T-cell (primary cell): Measurements from ENCODE around the gene TECTA. TPM values are rescaled to one million over a fixed set of nuclear protein-coding genes. Genes with fewer than 3 reads are reported as not detected.
"Not testable (repeated sequence)": the region's sequence is repeated elsewhere in the genome, so short reads cannot be mapped to it uniquely, and the experiment has no call there.

Experiments used
- ATAC-seq, 4 experiments: fragments of 200-7000 bp in 3 of 4; fragments of 150-1000 bp in 1 of 4; cut with Tn5 transposase; replicated peaks in 1 of 4; 1 replicate in 3 of 4; 2 replicates in 1 of 4; pipeline ENCODE4 v1.10.0; 2021; ENCODE audit warnings: moderate library complexity in 3 of 4, mild to moderate bottlenecking in 2 of 4, moderate number of reproducible peaks in 1 of 4
- CTCF ChIA-PET, 2 donors: fragments of 300-600 bp; sonication (Branson Sonifier 250); formaldehyde crosslinking; loops; one replicate each; lab custom pipeline; 2022; ENCODE audit warnings: antibody characterized with exemption in 2 of 2; lab: Charles Lee
- POLR2A ChIA-PET, 2 donors: fragments of 300-600 bp; sonication (Branson Sonifier 250); formaldehyde crosslinking; loops; one replicate each; lab custom pipeline; 2022; ENCODE audit warnings: antibody characterized with exemption in 2 of 2; lab: Charles Lee
- DNase-seq, 35 experiments: peaks; one replicate each; pipeline versions ENCODE4 v3.0.0 to v3.0.0-alpha.2; 2013 to 2023
- H3K27ac ChIP-seq: one replicate; pipeline ENCODE4 v1.5.1; 2013; ENCODE audit warnings: low read length
- H3K27me3 ChIP-seq, 2 experiments: replicated peaks in 1 of 2; 1 replicate in 1 of 2; 2 replicates in 1 of 2; pipeline versions ENCODE4 v1.6.1 to v1.7.0; 2013; ENCODE audit warnings: low read length in 1 of 2, mixed read lengths in 1 of 2; ENCODE audit not compliant: control insufficient read depth in 2 of 2, insufficient read depth in 2 of 2; ENCODE audit errors: extremely low read depth in 1 of 2
- H3K36me3 ChIP-seq, 2 donors: 1 replicate in 1 of 2; 2 replicates in 1 of 2; pipeline versions ENCODE4 v1.6.1 to v1.7.0; 2013; ENCODE audit warnings: low read length in 1 of 2; ENCODE audit not compliant: control insufficient read depth in 2 of 2, insufficient read depth in 1 of 2; ENCODE audit errors: extremely low read depth in 1 of 2
- H3K4me1 ChIP-seq, 2 experiments: 1 replicate in 1 of 2; 2 replicates in 1 of 2; pipeline versions ENCODE4 v1.6.1 to v1.7.0; 2013; ENCODE audit warnings: low read length in 2 of 2, mixed read lengths in 1 of 2; ENCODE audit not compliant: insufficient read depth in 2 of 2, control insufficient read depth in 1 of 2; ENCODE audit errors: extremely low read depth in 1 of 2
- H3K4me3 ChIP-seq, 2 donors: 1 replicate in 1 of 2; 2 replicates in 1 of 2; pipeline versions ENCODE4 v1.5.1 to v1.7.0; 2013; ENCODE audit warnings: mild to moderate bottlenecking in 2 of 2, low read length in 1 of 2, moderate library complexity in 1 of 2; ENCODE audit not compliant: control insufficient read depth in 1 of 2; ENCODE audit errors: extremely low read depth in 1 of 2
- H3K9me3 ChIP-seq: 2 replicates; pipeline ENCODE4 v1.7.0; 2013
- H3K27ac Mint-ChIP-seq, 2 donors: one replicate each; pipeline ENCODE4 v1.8.0; 2020 to 2021; ENCODE audit warnings: mild to moderate bottlenecking in 2 of 2, mixed read lengths in 2 of 2
- H3K27me3 Mint-ChIP-seq, 2 donors: one replicate each; pipeline ENCODE4 v1.8.0; 2021 to 2022; ENCODE audit warnings: mixed read lengths in 2 of 2
- H3K36me3 Mint-ChIP-seq: one replicate; pipeline ENCODE4 v1.8.0; 2021; ENCODE audit warnings: mixed read lengths
- H3K4me1 Mint-ChIP-seq, 3 donors: one replicate each; pipeline ENCODE4 v1.8.0; 2020 to 2022; ENCODE audit warnings: mixed read lengths in 3 of 3, mild to moderate bottlenecking in 1 of 3
- H3K4me3 Mint-ChIP-seq, 3 donors: one replicate each; pipeline ENCODE4 v1.8.0; 2020 to 2022; ENCODE audit warnings: mild to moderate bottlenecking in 3 of 3, mixed read lengths in 3 of 3, moderate library complexity in 3 of 3
- H3K9me3 Mint-ChIP-seq, 3 donors: one replicate each; pipeline ENCODE4 v1.8.0; 2020 to 2022; ENCODE audit warnings: mixed read lengths in 3 of 3
- WGBS: methylation state at CpG from one replicate; pipeline ENCODE4 v1.1.5; 2013; ENCODE audit warnings: missing lambda C conversion rate; ENCODE audit not compliant: insufficient coverage; 5-methylcytosine and 5-hydroxymethylcytosine counted together
- total RNA-seq, 35 experiments: library from RNA in 6 of 35; stranded (reverse) in 6 of 35; fragments of 120-200 nt in 1 of 35; gene quantifications; one replicate each; pipeline versions ENCODE4 v1.2.1 to v1.2.4 and lab custom pipeline; 2013 to 2026

TECTA gene
- total RNA-seq, 5 donors from 2014 or later (not counting 1 experiment from before 2014, with no cell fraction given): 0.30 to 0.60 (median 0.50) TPM

GRCh38 chr11:121235057-121235456, 134.0 kb downstream of the TECTA start:
- H3K4me3 ChIP-seq: no peak overlapping the region
- H3K36me3 ChIP-seq: no peaks in the 10 kb centered on the region
- Mint-ChIP-seq H3K27me3 (peaks cover 41 to 48% of the 10 kb centered on the region in 2 donors), H3K27ac (no peak overlapping the region), H3K9me3 (no peaks in the 10 kb centered on the region), H3K36me3 (no peaks in the 10 kb centered on the region), H3K4me1 (peaks cover 0 to 9% (median 6%) of the 10 kb centered on the region in 3 donors), H3K4me3 (no peak overlapping the region)
- ChIA-PET CTCF (interaction anchor here in 1 of 2 donors (0.7 kb wide), 1 partner anchor 12 kb away, joined by 4 read pairs; no protein-coding TSS in a partner anchor), POLR2A (no interaction called here)
- peaks cover 0 to 18% of the 10 kb centered on the region in 2 experiments for H3K27me3 ChIP-seq
- WGBS: no CpG with 5 or more reads among the region's 3 CpGs
- H3K9me3 ChIP-seq: no peaks in the 10 kb centered on the region
- no peak overlapping the region for H3K27ac ChIP-seq
- no peaks in the 10 kb centered on the region for H3K4me1 ChIP-seq
- ATAC-seq (no peak), DNase-seq (no peak)

- Mint-ChIP-seq H3K36me3 (no peaks in the 10 kb centered on the region), H3K27ac (peak overlapping the region in 1 of 2 donors; percentile 41), H3K9me3 (no peaks in the 10 kb centered on the region), H3K4me1 (peaks cover 0 to 9% (median 6%) of the 10 kb centered on the region in 3 donors), H3K27me3 (peaks cover 29 to 44% of the 10 kb centered on the region in 2 donors), H3K4me3 (peak overlapping the region in 1 of 3 donors; percentile 1)
- WGBS: 80% methylated on average over 11 of the region's 15 CpGs
- CTCF ChIA-PET: interaction anchor here in 1 of 2 donors (0.6 kb wide), 1 partner anchor 948 kb away, joined by 3 read pairs; no protein-coding TSS in a partner anchor
- Histone ChIP-seq H3K9me3 (no peaks in the 10 kb centered on the region), H3K27me3 (peaks cover 0 to 22% of the 10 kb centered on the region in 2 experiments), H3K36me3 (no peaks in the 10 kb centered on the region), H3K4me1 (no peaks in the 10 kb centered on the region), H3K4me3 (no peak overlapping the region), H3K27ac (no peak overlapping the region)
- ATAC-seq (no peak), DNase-seq (no peak)
- POLR2A ChIA-PET: interaction anchor here in 1 of 2 donors (0.6 kb wide), 1 partner anchor 1645 kb away, joined by 7 read pairs; no protein-coding TSS in a partner anchor
Measured at GRCh38 chr11:121236115-121237001, 135.3 kb downstream of the TECTA start.

GRCh38 chr11:121237247-121237646, 136.2 kb downstream of the TECTA start:
- H3K9me3 ChIP-seq, H3K4me1 ChIP-seq, H3K27ac ChIP-seq, H3K4me1 Mint-ChIP-seq, H3K4me3 ChIP-seq, CTCF ChIA-PET, ATAC-seq, H3K36me3 ChIP-seq, DNase-seq, H3K9me3 Mint-ChIP-seq, H3K36me3 Mint-ChIP-seq: not testable (repeated sequence)
- peaks cover 0 to 22% of the 10 kb centered on the region in 2 experiments for H3K27me3 ChIP-seq
- H3K4me3 Mint-ChIP-seq: peak overlapping the region; percentile 1 to 52 (median 9)
- H3K27me3 Mint-ChIP-seq: peaks cover 25 to 37% of the 10 kb centered on the region in 2 donors
- POLR2A ChIA-PET: interaction anchor here in 1 of 2 donors (0.6 kb wide), 1 partner anchor 1644 kb away, joined by 7 read pairs; no protein-coding TSS in a partner anchor
- H3K27ac Mint-ChIP-seq: peak overlapping the region in 1 of 2 donors; percentile 41
- WGBS: no CpG with 5 or more reads among the region's 6 CpGs

- Mint-ChIP-seq H3K4me1 (peaks cover 0 to 9% (median 6%) of the 10 kb centered on the region in 3 donors), H3K36me3 (no peaks in the 10 kb centered on the region), H3K27ac (peak overlapping the region in 1 of 2 donors; percentile 0), H3K4me3 (no peak overlapping the region), H3K9me3 (no peaks in the 10 kb centered on the region), H3K27me3 (peaks cover 25 to 37% of the 10 kb centered on the region in 2 donors)
- DNase-seq (no peak), ATAC-seq (no peak)
- Histone ChIP-seq H3K27me3 (peaks cover 0 to 22% of the 10 kb centered on the region in 2 experiments), H3K9me3 (no peaks in the 10 kb centered on the region), H3K27ac (no peak overlapping the region), H3K4me1 (no peaks in the 10 kb centered on the region), H3K4me3 (no peak overlapping the region), H3K36me3 (no peaks in the 10 kb centered on the region)
- WGBS: 88% methylated on average over 7 of the region's 12 CpGs
- ChIA-PET CTCF (no interaction called here), POLR2A (no interaction called here)
Measured at GRCh38 chr11:121237686-121238658, 136.9 kb downstream of the TECTA start.

- H3K27ac Mint-ChIP-seq: no peak overlapping the region
- CTCF ChIA-PET: no interaction called here
- Histone ChIP-seq H3K9me3 (no peaks in the 10 kb centered on the region), H3K27ac (no peak overlapping the region), H3K36me3 (no peaks in the 10 kb centered on the region), H3K4me1 (no peaks in the 10 kb centered on the region), H3K4me3 (no peak overlapping the region), H3K27me3 (peaks cover 0 to 25% of the 10 kb centered on the region in 2 experiments)
- no peaks in the 10 kb centered on the region for H3K36me3 Mint-ChIP-seq
- POLR2A ChIA-PET: no interaction called here
- DNase-seq (no peak), ATAC-seq (no peak)
- H3K4me3 Mint-ChIP-seq: no peak overlapping the region
- peaks cover 0 to 9% (median 6%) of the 10 kb centered on the region in 3 donors for H3K4me1 Mint-ChIP-seq
- H3K27me3 Mint-ChIP-seq: peaks cover 21 to 34% of the 10 kb centered on the region in 2 donors
- H3K9me3 Mint-ChIP-seq: no peaks in the 10 kb centered on the region
Measured at GRCh38 chr11:121238956-121239355, 137.9 kb downstream of the TECTA start.

- WGBS: 75% methylated on average over 5 of the region's 5 CpGs
- H3K27ac ChIP-seq, CTCF ChIA-PET, H3K4me3 Mint-ChIP-seq, DNase-seq, H3K36me3 ChIP-seq, H3K36me3 Mint-ChIP-seq, H3K4me1 Mint-ChIP-seq, H3K9me3 Mint-ChIP-seq, ATAC-seq, H3K4me1 ChIP-seq, H3K27ac Mint-ChIP-seq, POLR2A ChIA-PET, H3K4me3 ChIP-seq, H3K9me3 ChIP-seq: not testable (repeated sequence)
- peaks cover 13 to 24% of the 10 kb centered on the region in 2 donors for H3K27me3 Mint-ChIP-seq
- H3K27me3 ChIP-seq: peaks cover 0 to 24% of the 10 kb centered on the region in 2 experiments
Measured at GRCh38 chr11:121240001-121240400, 139.0 kb downstream of the TECTA start.
